WTC11 (cell line): Measurements from ENCODE around the gene CD163. TPM values are rescaled to one million over a fixed set of nuclear protein-coding genes. Genes with fewer than 3 reads are reported as not detected.
A peak's percentile ranks its signal among the peaks of the same experiment; 100 is the strongest.
"Not testable (repeated sequence)": the region's sequence is repeated elsewhere in the genome, so short reads cannot be mapped to it uniquely, and the experiment has no call there.

Experiments
- ATAC-seq: fragments of 200-7000 bp; cut with Tn5 transposase; 2 replicates; pipeline ENCODE4 v1.10.0; 2021; ENCODE audit warnings: mild to moderate bottlenecking, moderate library complexity
- CTCF ChIA-PET: fragments of 300-600 bp; sonication (Branson Sonifier 250); formaldehyde crosslinking; loops from one replicate; lab custom pipeline; 2021; ENCODE audit warnings: antibody characterized with exemption; lab: Charles Lee
- POLR2A ChIA-PET: fragments of 350-600 bp; sonication (Branson Sonifier 250); formaldehyde crosslinking; loops from one replicate; lab custom pipeline; 2021; ENCODE audit warnings: antibody characterized with exemption; lab: Charles Lee
- DNase-seq: peaks from one replicate; pipeline ENCODE4 v3.0.0; 2021; ENCODE audit warnings: low spot score
- H3K27ac Mint-ChIP-seq: 2 replicates; pipeline ENCODE4 v1.8.0; 2021; ENCODE audit warnings: mixed read lengths
- H3K27me3 Mint-ChIP-seq: 2 replicates; pipeline ENCODE4 v1.8.0; 2021; ENCODE audit warnings: low read depth, mild to moderate bottlenecking, moderate library complexity, mixed read lengths
- H3K36me3 Mint-ChIP-seq: 2 replicates; pipeline ENCODE4 v1.8.0; 2021; ENCODE audit warnings: mixed read lengths
- H3K4me1 Mint-ChIP-seq: 2 replicates; pipeline ENCODE4 v1.8.0; 2022; ENCODE audit warnings: mixed read lengths
- H3K4me3 Mint-ChIP-seq: 2 replicates; pipeline ENCODE4 v1.8.0; 2021; ENCODE audit warnings: mild to moderate bottlenecking, moderate library complexity, mixed read lengths
- H3K9me3 Mint-ChIP-seq: 2 replicates; pipeline ENCODE4 v1.8.0; 2021; ENCODE audit warnings: mixed read lengths
- CDX4 ChIP-seq: fragments of 250-450 bp; sonication (Bioruptor Pico); IDR thresholded peaks from 2 replicates; pipeline ENCODE4 v1.9.0; 2021; ENCODE audit warnings: moderate library complexity, mild to moderate bottlenecking, inconsistent platforms, borderline replicate concordance
- E2F1 ChIP-seq: sonication (generic); formaldehyde crosslinking; IDR thresholded peaks from 2 replicates; pipeline ENCODE4 v1.8.0; 2022; ENCODE audit warnings: mild to moderate bottlenecking, missing genetic modification reagents
- ELF4 ChIP-seq: sonication (generic); formaldehyde crosslinking; IDR thresholded peaks from 2 replicates; pipeline ENCODE4 v1.8.1; 2022; ENCODE audit warnings: low read depth, mild to moderate bottlenecking, moderate library complexity, missing genetic modification reagents
- ESRRA ChIP-seq: sonication (generic); formaldehyde crosslinking; IDR thresholded peaks from 2 replicates; pipeline ENCODE4 v1.8.1; 2022; ENCODE audit warnings: mild to moderate bottlenecking, missing genetic modification reagents, borderline replicate concordance
- HMGA2 ChIP-seq: fragments of 250-450 bp; sonication (Bioruptor Pico); IDR thresholded peaks from 2 replicates; pipeline ENCODE4 v1.4.0; 2021; ENCODE audit warnings: mild to moderate bottlenecking, moderate library complexity
- IRF2 ChIP-seq: sonication (generic); formaldehyde crosslinking; IDR thresholded peaks from 2 replicates; pipeline ENCODE4 v1.8.0; 2022; ENCODE audit warnings: low read depth, missing genetic modification reagents, borderline replicate concordance
- MXD4 ChIP-seq: fragments of 250-450 bp; sonication (Bioruptor Pico); IDR thresholded peaks from 2 replicates; pipeline ENCODE4 v1.8.0; 2021; ENCODE audit warnings: mild to moderate bottlenecking, moderate library complexity, borderline replicate concordance
- NR1H2 ChIP-seq: sonication (generic); formaldehyde crosslinking; IDR thresholded peaks from 2 replicates; pipeline ENCODE4 v1.9.0; 2021; ENCODE audit warnings: mild to moderate bottlenecking, moderate library complexity, missing genetic modification reagents
- PREB ChIP-seq: sonication (generic); formaldehyde crosslinking; IDR thresholded peaks from 2 replicates; pipeline ENCODE4 v1.8.1; 2022; ENCODE audit warnings: mild to moderate bottlenecking, missing genetic modification reagents, moderate library complexity, borderline replicate concordance
- PRRX2 ChIP-seq: fragments of 250-450 bp; sonication (Bioruptor Pico); IDR thresholded peaks from 2 replicates; pipeline ENCODE4 v1.8.0; 2021; ENCODE audit warnings: mild to moderate bottlenecking
- RORB ChIP-seq: fragments of 250-450 bp; sonication (Bioruptor Pico); IDR thresholded peaks from 2 replicates; pipeline ENCODE4 v1.9.0; 2021; ENCODE audit warnings: mild to moderate bottlenecking
- SMAD3 ChIP-seq: sonication (generic); formaldehyde crosslinking; IDR thresholded peaks from 2 replicates; pipeline ENCODE4 v1.8.0; 2022; ENCODE audit warnings: missing genetic modification reagents, mild to moderate bottlenecking, borderline replicate concordance
- SOX15 ChIP-seq: fragments of 250-450 bp; sonication (Bioruptor Pico); IDR thresholded peaks from 2 replicates; pipeline ENCODE4 v1.9.0; 2021; ENCODE audit warnings: mild to moderate bottlenecking
- TP53 ChIP-seq: sonication (generic); formaldehyde crosslinking; IDR thresholded peaks from 2 replicates; pipeline ENCODE4 v1.8.1; 2023; ENCODE audit warnings: mild to moderate bottlenecking, missing genetic modification reagents
- ZNF232 ChIP-seq: sonication (generic); formaldehyde crosslinking; IDR thresholded peaks from 2 replicates; pipeline ENCODE4 v1.8.0; 2022; ENCODE audit warnings: mild to moderate bottlenecking, missing genetic modification reagents
- total RNA-seq: library from RNA; stranded (reverse); gene quantifications from 3 replicates; pipeline ENCODE4 v1.2.3, GENCODE V29; 2021
- TF ChIP-seq, protein P1 (sequence below): fragments of 250-450 bp; sonication (Bioruptor Pico); IDR thresholded peaks from 2 replicates; pipeline ENCODE4 v1.9.0; 2021; ENCODE audit warnings: mild to moderate bottlenecking, borderline replicate concordance
- TF ChIP-seq, protein P2 (sequence below): sonication (generic); formaldehyde crosslinking; IDR thresholded peaks from 2 replicates; pipeline ENCODE4 v1.8.0; 2022; ENCODE audit warnings: mild to moderate bottlenecking, missing genetic modification reagents

CD163 gene
- total RNA-seq, 1 experiment from 2014 or later = 0.77 TPM

- ChIA-PET POLR2A (no interaction called here), CTCF (interaction anchor here (0.5 to 1.0 kb wide), 3 partner anchors 53 to 91 kb away, joined by 3 to 6 read pairs (median 3); no protein-coding TSS in a partner anchor)
- DNase-seq (no peak), ATAC-seq (no peak)
- no peak for TF ChIP-seq PRRX2
- no peak for TF ChIP-seq ELF4 (CRISPR knock-in tag)
- TF ChIP-seq SMAD3 = no peak
- no peak for TF ChIP-seq HMGA2 (CRISPR knock-in tag)
- no peak for TF ChIP-seq RORB (CRISPR knock-in tag)
- TF ChIP-seq IRF2 = no peak
- TF ChIP-seq ESRRA (CRISPR knock-in tag) = no peak
- TF ChIP-seq MXD4 (CRISPR knock-in tag) = no peak
- TF ChIP-seq NR1H2 = no peak
- TF ChIP-seq, protein P1, sequence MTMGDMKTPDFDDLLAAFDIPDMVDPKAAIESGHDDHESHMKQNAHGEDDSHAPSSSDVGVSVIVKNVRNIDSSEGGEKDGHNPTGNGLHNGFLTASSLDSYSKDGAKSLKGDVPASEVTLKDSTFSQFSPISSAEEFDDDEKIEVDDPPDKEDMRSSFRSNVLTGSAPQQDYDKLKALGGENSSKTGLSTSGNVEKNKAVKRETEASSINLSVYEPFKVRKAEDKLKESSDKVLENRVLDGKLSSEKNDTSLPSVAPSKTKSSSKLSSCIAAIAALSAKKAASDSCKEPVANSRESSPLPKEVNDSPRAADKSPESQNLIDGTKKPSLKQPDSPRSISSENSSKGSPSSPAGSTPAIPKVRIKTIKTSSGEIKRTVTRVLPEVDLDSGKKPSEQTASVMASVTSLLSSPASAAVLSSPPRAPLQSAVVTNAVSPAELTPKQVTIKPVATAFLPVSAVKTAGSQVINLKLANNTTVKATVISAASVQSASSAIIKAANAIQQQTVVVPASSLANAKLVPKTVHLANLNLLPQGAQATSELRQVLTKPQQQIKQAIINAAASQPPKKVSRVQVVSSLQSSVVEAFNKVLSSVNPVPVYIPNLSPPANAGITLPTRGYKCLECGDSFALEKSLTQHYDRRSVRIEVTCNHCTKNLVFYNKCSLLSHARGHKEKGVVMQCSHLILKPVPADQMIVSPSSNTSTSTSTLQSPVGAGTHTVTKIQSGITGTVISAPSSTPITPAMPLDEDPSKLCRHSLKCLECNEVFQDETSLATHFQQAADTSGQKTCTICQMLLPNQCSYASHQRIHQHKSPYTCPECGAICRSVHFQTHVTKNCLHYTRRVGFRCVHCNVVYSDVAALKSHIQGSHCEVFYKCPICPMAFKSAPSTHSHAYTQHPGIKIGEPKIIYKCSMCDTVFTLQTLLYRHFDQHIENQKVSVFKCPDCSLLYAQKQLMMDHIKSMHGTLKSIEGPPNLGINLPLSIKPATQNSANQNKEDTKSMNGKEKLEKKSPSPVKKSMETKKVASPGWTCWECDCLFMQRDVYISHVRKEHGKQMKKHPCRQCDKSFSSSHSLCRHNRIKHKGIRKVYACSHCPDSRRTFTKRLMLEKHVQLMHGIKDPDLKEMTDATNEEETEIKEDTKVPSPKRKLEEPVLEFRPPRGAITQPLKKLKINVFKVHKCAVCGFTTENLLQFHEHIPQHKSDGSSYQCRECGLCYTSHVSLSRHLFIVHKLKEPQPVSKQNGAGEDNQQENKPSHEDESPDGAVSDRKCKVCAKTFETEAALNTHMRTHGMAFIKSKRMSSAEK (CRISPR knock-in tag) = no peak
- TF ChIP-seq SOX15 (CRISPR knock-in tag) = no peak
- no peak for TF ChIP-seq ZNF232 (CRISPR knock-in tag)
- TF ChIP-seq E2F1 (CRISPR knock-in tag) = no peak
- H3K27ac Mint-ChIP-seq = no peak overlapping the region
- no peaks in the 10 kb centered on the region for H3K4me1 Mint-ChIP-seq
- peaks cover 19% of the 10 kb centered on the region for H3K9me3 Mint-ChIP-seq
- H3K36me3 Mint-ChIP-seq = peaks cover 15% of the 10 kb centered on the region
- H3K27me3 Mint-ChIP-seq = peaks cover under 1% of the 10 kb centered on the region
- H3K4me3 Mint-ChIP-seq = no peak overlapping the region
Observed at GRCh38 chr12:7514416-7514815, 10.8 kb upstream of the CD163 start.

DNA sequence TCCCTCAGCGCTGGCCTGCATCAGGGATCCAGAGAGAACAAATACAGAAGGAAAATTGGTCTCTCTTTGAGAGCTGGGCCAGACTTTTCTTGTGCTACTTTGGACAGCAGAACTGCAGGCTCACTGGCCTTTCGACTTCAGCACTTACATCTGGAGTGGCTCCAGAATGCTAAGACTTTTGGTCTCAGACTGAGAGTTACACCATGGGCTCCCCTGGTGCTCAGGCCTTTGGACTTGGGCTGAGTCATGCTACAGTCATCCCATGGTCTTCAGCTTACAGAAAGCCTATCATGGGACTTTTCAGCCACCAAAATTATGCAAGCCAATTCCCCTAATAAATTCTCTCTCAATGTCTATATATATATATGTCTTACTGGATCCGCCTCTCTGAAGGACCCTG, 9.0 kb upstream of the CD163 start:
- POLR2A ChIA-PET = no interaction called here
- Mint-ChIP-seq H3K4me3 (no peak overlapping the region), H3K27me3 (peaks cover 3% of the 10 kb centered on the region)
- DNase-seq = no peak
- TF ChIP-seq, protein P2, sequence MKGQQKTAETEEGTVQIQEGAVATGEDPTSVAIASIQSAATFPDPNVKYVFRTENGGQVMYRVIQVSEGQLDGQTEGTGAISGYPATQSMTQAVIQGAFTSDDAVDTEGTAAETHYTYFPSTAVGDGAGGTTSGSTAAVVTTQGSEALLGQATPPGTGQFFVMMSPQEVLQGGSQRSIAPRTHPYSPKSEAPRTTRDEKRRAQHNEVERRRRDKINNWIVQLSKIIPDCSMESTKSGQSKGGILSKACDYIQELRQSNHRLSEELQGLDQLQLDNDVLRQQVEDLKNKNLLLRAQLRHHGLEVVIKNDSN (CRISPR knock-in tag) = no peak
- TF ChIP-seq CDX4 (CRISPR knock-in tag) = no peak
- TF ChIP-seq NR1H2 = no peak
- TF ChIP-seq TP53 (CRISPR knock-in tag) = no peak
- no peak for TF ChIP-seq PREB (CRISPR knock-in tag)
- TF ChIP-seq, all 79 proteins: peak for 0
- peak; percentile 44; the same call in 1 of the 2 replicates for ATAC-seq
- CTCF ChIA-PET = no interaction called here
- Mint-ChIP-seq H3K36me3 (peaks cover 23% of the 10 kb centered on the region), H3K27ac (no peak overlapping the region), H3K4me1 (no peaks in the 10 kb centered on the region), H3K9me3 (peaks cover 34% of the 10 kb centered on the region)

GRCh38 chr12:7509793-7510470, 6.4 kb upstream of the CD163 start:
- CTCF ChIA-PET, POLR2A ChIA-PET, DNase-seq, H3K4me1 Mint-ChIP-seq, H3K27ac Mint-ChIP-seq, H3K4me3 Mint-ChIP-seq, ATAC-seq, H3K27me3 Mint-ChIP-seq: not testable (repeated sequence)
- H3K9me3 Mint-ChIP-seq = peaks cover 38% of the 10 kb centered on the region
- H3K36me3 Mint-ChIP-seq = peaks cover 23% of the 10 kb centered on the region
